NCI-H82 (cell line): Measurements from ENCODE around the gene PPIC.
"Not testable (repeated sequence)": the region's sequence is repeated elsewhere in the genome, so short reads cannot be mapped to it uniquely, and the experiment has no call there.

Experiments used
- DNase-seq: peaks from one replicate; lab custom pipeline; 2025; lab: John Stamatoyannopoulos, UW

PPIC gene

GRCh38 chr5:123007754-123008153 lies 28.8 kb downstream of the PPIC start:
- no peak for DNase-seq

GRCh38 chr5:123007182-123007581 lies 29.3 kb downstream of the PPIC start:
- no peak for DNase-seq

- peak; percentile 27 for DNase-seq
Observed at GRCh38 chr5:123001808-123002207, 34.7 kb downstream of the PPIC start.

GRCh38 chr5:123000731-123001130 lies 35.8 kb downstream of the PPIC start:
- DNase-seq = peak; percentile 74

GRCh38 chr5:122999947-123000563 lies 36.5 kb downstream of the PPIC start:
- DNase-seq = peak; percentile 10

- DNase-seq = peak; percentile 1
Observed at GRCh38 chr5:122997294-122997693, 39.2 kb downstream of the PPIC start.

GRCh38 chr5:122996091-122996490 lies 40.4 kb downstream of the PPIC start:
- DNase-seq = no peak

GRCh38 chr5:122985954-122986721 lies 50.4 kb downstream of the PPIC start:
- DNase-seq = no peak

- no peak for DNase-seq
Observed at GRCh38 chr5:122985006-122985700, 51.4 kb downstream of the PPIC start.

- DNase-seq = peak; percentile 1
Observed at GRCh38 chr5:122984425-122984824, 52.1 kb downstream of the PPIC start.

GRCh38 chr5:122982376-122982775 lies 54.1 kb downstream of the PPIC start:
- DNase-seq = no peak

GRCh38 chr5:122981846-122982245 lies 54.7 kb downstream of the PPIC start:
- no peak for DNase-seq

GRCh38 chr5:122978644-122979297 lies 57.8 kb downstream of the PPIC start:
- DNase-seq = no peak

- DNase-seq = no peak
Observed at GRCh38 chr5:122978068-122978467, 58.5 kb downstream of the PPIC start.

GRCh38 chr5:122977319-122977718 lies 59.2 kb downstream of the PPIC start:
- no peak for DNase-seq

- not testable (repeated sequence) for DNase-seq
Observed at GRCh38 chr5:122974251-122974650, 62.3 kb downstream of the PPIC start.

GRCh38 chr5:122973759-122974158 lies 62.8 kb downstream of the PPIC start:
- not testable (repeated sequence) for DNase-seq
